Stimulated activated CD8-positive, alpha-beta memory T cell treated with anti-CD3 and anti-CD28 coated beads, Interleukin-15, amount 100 ng/mL, for 24 hours (primary cell): ENCODE data around the gene ZFP69.

Experiments used
- DNase-seq: peaks from one replicate; pipeline ENCODE4 v3.0.0-alpha.2; 2020; ENCODE audit warnings: low read depth

Gene ZFP69

DNA sequence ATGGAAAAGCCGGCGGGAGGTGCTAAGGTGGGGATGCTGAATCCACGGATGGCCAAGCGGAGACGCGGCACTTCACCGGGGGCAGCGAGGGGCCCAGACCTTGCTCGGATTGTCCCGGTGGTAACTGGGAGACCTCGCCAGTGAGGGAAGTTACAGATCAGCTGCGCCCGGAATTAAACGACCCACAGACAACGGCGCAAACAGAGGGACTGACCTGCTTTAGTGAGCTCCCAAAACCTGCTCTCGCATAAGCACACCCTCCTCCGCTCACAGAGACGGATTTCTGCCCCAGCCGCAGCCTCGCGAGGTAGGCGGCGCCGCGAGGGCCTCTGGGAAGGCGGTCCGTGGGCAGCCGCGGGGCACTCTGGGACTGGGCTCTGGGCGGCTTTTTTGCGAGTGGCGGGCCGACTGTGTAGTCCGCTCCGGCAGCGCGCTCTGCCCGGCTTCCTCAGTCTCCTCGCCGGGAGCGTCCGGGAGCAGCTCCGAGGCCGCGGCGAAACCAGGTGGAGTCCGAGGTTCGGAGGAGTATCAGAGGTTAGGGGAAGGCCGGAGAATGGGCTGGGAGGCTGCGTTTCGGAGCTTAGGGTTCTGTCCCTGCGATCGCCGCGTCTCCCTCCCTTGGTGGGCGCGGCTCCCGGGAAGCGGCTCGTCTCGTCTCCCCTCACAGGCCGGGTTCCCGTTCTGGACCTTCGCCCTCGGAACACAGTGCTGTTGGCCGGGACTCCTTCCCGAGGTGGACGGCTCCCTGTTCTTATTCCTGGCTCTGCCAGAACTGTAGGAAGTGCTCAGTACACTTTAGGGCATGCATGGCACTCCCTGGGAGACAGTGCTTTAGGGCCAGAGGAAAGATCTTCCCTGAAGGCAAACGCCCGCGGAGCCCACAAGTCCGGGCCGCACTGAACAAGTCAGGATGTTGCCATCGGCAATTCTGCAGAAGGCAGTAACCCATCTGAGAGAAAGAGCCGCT is 31.6 kb downstream of the ZFP69 start, which contains the start of gene EXO5:
Gene EXO5 (plus strand): TSS at position 393 of the 967 bp plus-strand sequence. CDS start 5,778 bp downstream, outside the sequence.
- DNase-seq, result peak; percentile 69

DNA sequence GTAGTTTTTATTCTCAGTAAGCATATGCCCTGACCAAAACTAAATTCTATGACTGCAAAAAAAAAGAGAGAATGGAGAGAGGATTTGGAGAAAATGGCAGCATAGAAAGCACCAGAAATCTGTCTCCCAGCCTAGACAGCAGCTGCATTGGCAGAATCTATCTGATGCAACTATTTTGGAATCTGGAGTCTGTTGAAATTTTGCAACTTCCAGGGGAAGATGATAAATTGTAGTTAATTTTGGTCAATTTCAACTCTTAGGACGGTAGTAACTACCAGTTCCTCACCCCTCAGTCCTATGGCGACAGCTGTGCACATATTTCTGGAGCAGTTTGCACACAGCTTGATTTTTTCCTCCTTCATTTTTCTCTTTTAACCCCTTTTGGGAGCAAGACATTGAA is 42.4 kb downstream of the ZFP69 start:
- no peak for DNase-seq

GRCh38 chr1:40530735-40531380 is 53.8 kb downstream of the ZFP69 start:
- no peak for DNase-seq

GRCh38 chr1:40531381-40532061 is 54.4 kb downstream of the ZFP69 start, which contains the start of gene ZNF684:
Gene ZNF684, plus strand, starts transcription at chr1:40531637. Its CDS starts 1,530 bp downstream, at chr1:40533167.
- DNase-seq, result peak; percentile 47

DNA sequence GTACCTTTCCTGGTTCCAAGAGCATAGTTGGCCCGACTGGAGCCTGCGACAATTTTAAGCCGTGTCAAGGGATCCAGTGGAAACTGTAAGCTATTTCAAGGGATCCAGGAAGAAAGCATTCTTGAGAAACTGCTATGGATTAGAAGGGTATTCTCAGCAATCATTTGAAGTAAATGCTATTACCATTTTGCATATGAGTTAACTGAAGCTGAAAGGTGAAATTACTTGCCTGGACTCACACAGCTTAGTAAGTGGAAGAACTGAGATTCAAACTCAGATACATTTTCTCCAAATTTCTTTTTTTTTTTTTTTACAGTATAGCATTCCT is 54.9 kb downstream of the ZFP69 start:
- DNase-seq, result no peak

- DNase-seq, result no peak
These were observed 55.8 kb downstream of the ZFP69 start for GRCh38 chr1:40532844-40533424.

DNA sequence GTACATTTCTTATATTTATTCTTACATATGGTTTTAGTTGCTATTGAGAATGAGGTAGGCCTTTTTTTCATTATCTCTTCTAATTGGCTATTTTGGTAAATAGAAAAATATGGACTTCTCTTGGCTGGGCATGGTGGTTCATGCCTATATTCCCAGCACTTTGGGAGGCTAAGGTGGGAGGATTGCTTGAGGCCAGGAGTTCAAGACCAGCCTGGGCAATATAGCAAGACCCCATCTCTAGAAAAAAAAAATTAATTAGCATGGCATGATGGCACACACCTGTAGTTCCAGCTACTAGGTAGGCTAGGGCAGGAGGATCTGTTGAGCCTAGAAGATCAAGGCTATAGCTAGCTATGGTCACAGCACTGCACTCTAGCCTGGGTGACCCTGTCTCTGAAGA is 57.5 kb downstream of the ZFP69 start:
- DNase-seq, result no peak

GRCh38 chr1:40535732-40536131 is 58.6 kb downstream of the ZFP69 start:
- DNase-seq, result no peak

DNA sequence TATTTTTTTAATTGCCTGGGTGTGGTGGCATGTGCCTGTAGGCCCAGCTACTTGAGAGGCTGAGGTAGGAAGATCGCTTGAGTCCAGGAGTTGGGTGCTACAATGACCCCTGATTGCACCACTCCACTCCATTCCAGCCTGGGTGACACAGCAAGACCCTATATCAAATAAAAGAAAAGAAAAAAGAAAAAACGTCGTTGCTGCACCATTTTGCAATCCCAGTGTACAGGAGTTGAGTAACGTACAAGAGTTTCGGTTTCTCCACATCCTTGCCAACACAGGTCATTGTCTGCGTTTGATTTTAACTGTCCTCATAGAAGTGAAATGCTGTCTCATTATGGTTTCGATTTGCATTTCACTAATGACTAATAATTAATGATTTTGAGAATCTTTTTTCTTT is 62.2 kb downstream of the ZFP69 start:
- DNase-seq, result no peak
